Stimulated activated naive B cell treated with anti-CD40 and anti-IgM and Interleukin-4, amounts not matched to agents 10 μg/mL and 1 μg/mL and 100 μg/mL, for 72 hours (primary cell): ENCODE measurements around the gene ITLN1.
"Not testable (repeated sequence)": the region's sequence is repeated elsewhere in the genome, so short reads cannot be mapped to it uniquely, and the experiment has no call there.

Experiments used
- ATAC-seq, 2 donors: fragments of 150-1000 bp; cut with Tn5 transposase; replicated peaks; 2 replicates each; pipeline ENCODE4 v1.10.0; 2021; ENCODE audit warnings: moderate library complexity in 1 of 2
- DNase-seq: peaks from one replicate; pipeline ENCODE4 v3.0.0; 2021
- H3K27ac Mint-ChIP-seq: one replicate; pipeline ENCODE4 v1.8.0; 2022; ENCODE audit warnings: mild to moderate bottlenecking, mixed read lengths
- H3K27me3 Mint-ChIP-seq, 2 donors: one replicate each; pipeline ENCODE4 v1.8.0; 2022; ENCODE audit warnings: mixed read lengths in 2 of 2
- H3K36me3 Mint-ChIP-seq, 2 donors: one replicate each; pipeline ENCODE4 v1.8.0; 2022; ENCODE audit warnings: mixed read lengths in 2 of 2, mild to moderate bottlenecking in 1 of 2
- H3K4me1 Mint-ChIP-seq, 2 donors: one replicate each; pipeline ENCODE4 v1.8.0; 2022; ENCODE audit warnings: mixed read lengths in 2 of 2, mild to moderate bottlenecking in 1 of 2
- H3K4me3 Mint-ChIP-seq, 2 donors: one replicate each; pipeline ENCODE4 v1.8.0; 2022; ENCODE audit warnings: mild to moderate bottlenecking in 2 of 2, mixed read lengths in 2 of 2, moderate library complexity in 1 of 2
- H3K9me3 Mint-ChIP-seq, 2 donors: one replicate each; pipeline ENCODE4 v1.8.0; 2022; ENCODE audit warnings: mixed read lengths in 2 of 2, mild to moderate bottlenecking in 1 of 2

Gene ITLN1

DNA sequence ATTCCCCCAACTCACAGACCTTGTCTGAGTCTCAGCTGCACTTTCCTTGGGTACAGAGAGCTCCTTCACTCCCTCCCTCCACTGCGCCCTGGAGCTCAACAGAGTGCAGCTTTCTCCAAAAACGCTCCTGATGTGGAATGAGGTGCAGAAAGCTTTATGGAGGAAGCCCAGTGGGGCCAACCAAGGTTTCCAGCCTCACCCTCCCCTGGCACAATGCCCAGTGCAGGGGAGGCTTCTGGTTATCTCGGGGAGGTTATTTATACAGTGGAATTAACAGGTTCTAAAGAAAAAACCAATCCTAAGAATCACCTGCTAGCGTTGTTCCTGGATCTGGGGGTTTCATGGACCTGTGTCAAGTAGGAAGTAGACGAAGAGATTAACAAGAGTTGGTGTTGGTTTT lies at the start of gene ITLN1:
Gene ITLN1 (minus strand): TSS at position 139 of the 400 bp plus-strand sequence. CDS start 303 bp downstream, outside the sequence.
- H3K4me1 Mint-ChIP-seq = no peaks in the 10 kb centered on the region
- H3K27ac Mint-ChIP-seq = no peak within 1 kb of the TSS
- H3K27me3 Mint-ChIP-seq = no peaks in the 10 kb centered on the region
- ATAC-seq (no peak), DNase-seq (no peak)
- no peaks in the 10 kb centered on the region for H3K9me3 Mint-ChIP-seq
- no peak within 1 kb of the TSS for H3K4me3 Mint-ChIP-seq
- no peaks in the 10 kb centered on the region for H3K36me3 Mint-ChIP-seq

DNA sequence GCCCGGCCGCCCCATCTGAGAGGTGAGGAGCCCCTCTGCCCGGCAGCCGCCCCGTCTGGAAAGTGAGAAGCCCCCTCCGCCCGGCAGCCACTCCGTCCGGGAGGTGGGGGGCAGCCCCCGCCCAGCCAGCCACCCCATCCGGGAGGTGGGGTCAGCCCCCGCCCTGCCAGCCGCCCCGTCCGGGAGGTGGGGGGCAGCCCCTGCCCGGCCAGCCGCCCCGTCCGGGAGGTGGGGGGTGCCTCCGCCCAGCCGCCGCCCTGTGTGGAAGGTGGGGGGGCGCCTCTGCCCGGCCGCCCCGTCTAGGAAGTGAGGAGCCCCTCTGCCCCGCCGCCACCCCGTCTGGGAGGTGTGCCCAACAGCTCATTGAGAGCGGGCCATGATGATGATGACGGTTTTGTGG lies 48.3 kb upstream of the ITLN1 start:
- H3K4me3 Mint-ChIP-seq, H3K9me3 Mint-ChIP-seq, H3K27me3 Mint-ChIP-seq, DNase-seq, H3K36me3 Mint-ChIP-seq, ATAC-seq, H3K27ac Mint-ChIP-seq: not testable (repeated sequence)
- H3K4me1 Mint-ChIP-seq = peaks cover 2 to 23% of the 10 kb centered on the region in 2 donors

DNA sequence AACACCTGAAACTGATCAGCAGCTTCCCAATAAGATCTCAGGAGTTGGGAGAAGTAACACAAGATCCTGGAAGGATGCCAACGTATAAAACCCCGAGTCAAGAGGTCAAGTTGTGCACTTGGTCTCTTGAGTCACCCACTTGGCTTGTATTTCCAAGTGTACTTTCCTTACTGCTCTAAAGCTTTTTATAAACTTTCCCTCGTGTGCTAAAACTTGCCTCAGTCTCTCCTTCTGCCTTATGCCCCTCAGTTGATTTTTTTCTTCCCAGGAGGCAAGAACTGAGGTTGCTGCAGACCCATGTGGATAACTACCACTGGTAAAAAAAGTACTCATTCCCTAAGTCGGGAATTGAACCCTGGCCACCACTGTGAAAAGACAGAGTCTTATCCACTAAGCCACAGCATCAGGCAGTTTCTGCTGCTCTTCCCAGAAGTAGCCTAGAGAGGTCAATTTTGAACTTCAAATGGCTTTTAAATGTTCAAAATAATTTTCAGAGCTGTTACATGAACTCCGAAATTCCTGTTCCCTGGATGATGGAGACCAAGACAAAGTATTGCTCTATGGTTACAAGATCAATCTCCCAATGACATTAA lies 40.8 kb upstream of the ITLN1 start:
- H3K4me3 Mint-ChIP-seq = no peak overlapping the region
- peaks cover 8 to 11% of the 10 kb centered on the region in 2 donors for H3K27me3 Mint-ChIP-seq
- peaks cover 4 to 9% of the 10 kb centered on the region in 2 donors for H3K36me3 Mint-ChIP-seq
- peaks cover 1 to 4% of the 10 kb centered on the region in 2 donors for H3K4me1 Mint-ChIP-seq
- H3K9me3 Mint-ChIP-seq = peaks cover 14 to 18% of the 10 kb centered on the region in 2 donors
- ATAC-seq = no peak
- H3K27ac Mint-ChIP-seq = no peak overlapping the region
- no peak for DNase-seq

DNA sequence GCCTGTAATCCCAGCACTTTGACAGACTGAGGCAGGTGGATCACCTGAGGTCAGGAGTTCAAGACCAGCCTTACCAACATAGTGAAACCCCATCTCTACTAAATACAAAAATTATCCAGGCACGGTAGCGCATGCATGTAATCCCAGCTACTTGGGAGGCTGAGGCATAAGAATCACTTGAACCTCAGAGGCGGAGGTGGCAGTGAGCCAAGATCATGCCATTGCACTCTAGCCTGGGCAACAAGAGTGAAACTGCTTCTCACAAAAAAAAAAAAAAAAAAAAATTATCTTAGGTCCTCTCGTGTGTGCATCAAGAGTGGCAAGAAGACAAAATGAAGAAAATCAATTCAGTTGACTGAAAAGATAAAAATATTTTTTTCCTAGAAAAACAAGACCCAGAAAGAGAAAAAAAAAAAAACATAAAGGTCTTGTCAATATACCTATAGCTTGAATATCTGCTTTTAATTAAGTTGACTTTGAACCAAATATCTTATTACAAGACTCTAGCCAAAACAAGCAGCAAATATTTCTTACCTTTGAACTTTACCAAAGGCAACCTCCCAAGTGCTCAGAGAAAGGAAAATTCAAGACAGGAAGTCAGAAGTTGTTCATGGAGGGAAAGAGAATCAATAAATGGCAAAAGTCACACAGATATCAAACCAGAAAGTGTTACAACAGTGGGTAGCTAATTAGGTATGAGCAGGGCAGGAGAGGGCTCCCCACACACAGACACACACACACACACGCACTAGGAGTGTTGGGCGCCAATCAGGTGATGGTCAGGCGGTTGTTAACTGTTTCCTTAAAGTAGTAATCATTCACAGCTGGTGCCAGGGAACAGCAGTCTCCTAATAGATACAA lies 40.0 kb upstream of the ITLN1 start:
- H3K36me3 Mint-ChIP-seq = peaks cover 5 to 11% of the 10 kb centered on the region in 2 donors
- H3K4me1 Mint-ChIP-seq = peaks cover 1 to 6% of the 10 kb centered on the region in 2 donors
- peaks cover 9 to 11% of the 10 kb centered on the region in 2 donors for H3K27me3 Mint-ChIP-seq
- DNase-seq (no peak), ATAC-seq (no peak)
- H3K9me3 Mint-ChIP-seq = peaks cover 16 to 20% of the 10 kb centered on the region in 2 donors
- no peak overlapping the region for H3K4me3 Mint-ChIP-seq
- H3K27ac Mint-ChIP-seq = no peak overlapping the region

DNA sequence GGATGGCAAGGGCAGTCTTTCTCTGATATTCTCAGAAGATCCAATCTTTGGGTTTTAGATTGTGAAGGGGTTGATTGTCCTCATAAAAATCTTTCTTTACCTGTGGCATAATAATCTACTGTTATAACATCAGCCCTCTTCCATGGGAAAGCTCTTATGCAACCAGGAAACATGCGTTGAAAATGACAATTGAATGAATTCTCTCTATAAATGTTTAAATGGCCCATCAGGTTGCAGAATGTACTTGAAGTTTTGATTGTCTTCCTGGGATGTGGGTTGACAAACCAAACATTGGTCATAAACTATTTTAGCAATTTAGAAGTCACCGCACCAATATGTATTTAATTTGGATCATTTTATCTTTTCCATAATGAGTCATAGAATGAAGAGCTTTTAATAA lies 31.7 kb upstream of the ITLN1 start:
- Mint-ChIP-seq H3K4me1 (peaks cover 0 to 6% of the 10 kb centered on the region in 2 donors), H3K27ac (no peak overlapping the region), H3K4me3 (no peak overlapping the region), H3K36me3 (peaks cover 5 to 6% of the 10 kb centered on the region in 2 donors), H3K27me3 (peaks cover 0 to 17% of the 10 kb centered on the region in 2 donors), H3K9me3 (peaks cover 6 to 13% of the 10 kb centered on the region in 2 donors)
- ATAC-seq (no peak), DNase-seq (no peak)

DNA sequence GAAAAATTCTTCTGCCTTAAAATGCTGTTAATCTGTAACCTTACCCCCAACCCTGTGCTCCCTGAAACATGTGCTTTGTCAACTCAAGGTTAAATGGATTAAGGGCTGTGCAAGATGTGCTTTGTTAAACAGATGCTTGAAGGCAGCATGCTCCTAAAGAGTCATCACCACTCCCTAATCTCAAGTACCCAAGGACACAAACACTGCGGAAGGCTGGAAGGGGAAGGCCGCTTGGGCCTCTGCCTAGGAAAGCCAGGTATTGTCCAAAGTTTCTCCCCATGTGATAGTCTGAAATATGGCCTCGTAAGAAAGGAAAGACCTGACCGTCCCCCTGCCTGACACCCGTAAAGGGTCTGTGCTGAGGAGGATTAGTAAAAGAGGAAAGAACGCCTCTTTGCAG lies 28.2 kb upstream of the ITLN1 start:
- not testable (repeated sequence) for H3K4me1 Mint-ChIP-seq, H3K27ac Mint-ChIP-seq, ATAC-seq

DNA sequence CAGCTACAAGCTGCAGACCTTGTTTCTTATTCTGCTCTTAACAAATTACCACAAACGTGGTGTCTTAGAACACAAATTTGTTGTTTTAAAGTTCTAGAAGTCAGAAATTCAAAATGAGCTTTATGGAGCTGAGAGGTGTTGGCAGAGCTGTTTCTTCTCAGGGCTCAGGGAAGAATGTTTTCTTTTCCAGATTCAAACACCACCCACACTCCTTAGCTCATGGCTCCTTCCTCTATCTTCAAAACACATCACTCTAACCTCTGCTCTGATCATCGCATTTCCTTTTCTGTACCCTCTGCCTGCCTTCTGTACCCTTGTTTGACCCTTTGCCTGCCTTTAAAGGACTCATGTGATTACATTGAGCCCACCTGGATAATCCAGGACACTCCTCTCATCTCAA lies 26.9 kb upstream of the ITLN1 start:
- ATAC-seq (no peak), DNase-seq (no peak)
- Mint-ChIP-seq H3K27me3 (no peaks in the 10 kb centered on the region), H3K4me1 (no peaks in the 10 kb centered on the region), H3K36me3 (no peaks in the 10 kb centered on the region), H3K4me3 (no peak overlapping the region), H3K27ac (no peak overlapping the region), H3K9me3 (peaks cover 0 to 2% of the 10 kb centered on the region in 2 donors)

More for the DNA sequence above, 28.2 kb upstream of the ITLN1 start:
- H3K27me3 Mint-ChIP-seq, H3K4me3 Mint-ChIP-seq, H3K9me3 Mint-ChIP-seq, DNase-seq, H3K36me3 Mint-ChIP-seq: not testable (repeated sequence)

DNA sequence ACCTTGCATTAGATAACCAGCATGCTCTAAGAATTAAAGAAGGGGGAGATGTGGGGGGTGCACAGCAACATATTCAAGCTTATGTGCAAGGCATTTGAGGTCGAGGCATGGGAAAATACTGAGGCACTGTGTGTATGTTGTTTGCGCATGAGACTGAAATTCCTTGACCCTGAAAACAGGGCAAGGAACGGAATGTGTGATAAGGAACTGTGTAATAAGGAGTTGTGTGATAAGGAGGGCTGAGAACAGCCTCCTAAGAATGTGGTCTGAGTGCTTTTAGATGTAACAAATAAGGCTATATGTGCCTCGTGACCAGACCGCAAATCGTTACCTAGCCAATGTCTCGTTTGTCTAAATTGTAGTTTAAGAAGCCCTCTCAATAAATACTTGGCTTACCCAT lies 26.5 kb upstream of the ITLN1 start:
- Mint-ChIP-seq H3K36me3 (no peaks in the 10 kb centered on the region), H3K27ac (no peak overlapping the region), H3K4me1 (no peaks in the 10 kb centered on the region), H3K9me3 (peaks cover 0 to 2% of the 10 kb centered on the region in 2 donors), H3K4me3 (no peak overlapping the region), H3K27me3 (no peaks in the 10 kb centered on the region)
- no peak for ATAC-seq
- no peak for DNase-seq

DNA sequence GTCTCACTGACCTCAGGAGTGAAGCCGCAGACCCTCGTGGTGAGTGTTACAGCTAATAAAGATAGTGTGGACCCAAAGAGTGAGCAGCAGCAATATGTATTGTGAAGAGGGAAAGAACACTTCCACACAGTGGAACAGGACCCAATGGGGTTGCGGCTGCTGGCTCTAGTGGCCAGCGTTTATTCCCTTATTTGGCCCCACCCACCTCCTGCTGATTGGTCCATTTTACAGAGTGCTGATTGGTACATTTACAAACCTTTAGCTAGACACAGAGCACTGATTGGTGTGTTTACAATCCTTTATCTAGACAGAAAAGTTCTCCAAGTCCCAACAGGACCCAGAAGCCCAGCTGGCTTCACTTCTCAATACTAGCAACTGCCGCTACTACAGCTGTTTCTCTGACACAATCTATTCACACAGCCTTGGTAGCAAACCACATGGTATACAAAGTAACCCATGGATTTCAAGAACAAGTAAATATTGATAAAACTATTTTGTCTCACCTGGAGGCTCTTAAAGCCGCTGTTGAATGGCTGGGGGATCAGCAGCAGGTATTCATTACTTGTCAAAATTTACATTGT lies 25.3 kb upstream of the ITLN1 start:
- ATAC-seq (no peak), DNase-seq (no peak)
- no peak overlapping the region for H3K27ac Mint-ChIP-seq
- no peak overlapping the region for H3K4me3 Mint-ChIP-seq
- peaks cover 0 to 2% of the 10 kb centered on the region in 2 donors for H3K9me3 Mint-ChIP-seq
- no peaks in the 10 kb centered on the region for H3K4me1 Mint-ChIP-seq
- H3K36me3 Mint-ChIP-seq = no peaks in the 10 kb centered on the region
- no peaks in the 10 kb centered on the region for H3K27me3 Mint-ChIP-seq

DNA sequence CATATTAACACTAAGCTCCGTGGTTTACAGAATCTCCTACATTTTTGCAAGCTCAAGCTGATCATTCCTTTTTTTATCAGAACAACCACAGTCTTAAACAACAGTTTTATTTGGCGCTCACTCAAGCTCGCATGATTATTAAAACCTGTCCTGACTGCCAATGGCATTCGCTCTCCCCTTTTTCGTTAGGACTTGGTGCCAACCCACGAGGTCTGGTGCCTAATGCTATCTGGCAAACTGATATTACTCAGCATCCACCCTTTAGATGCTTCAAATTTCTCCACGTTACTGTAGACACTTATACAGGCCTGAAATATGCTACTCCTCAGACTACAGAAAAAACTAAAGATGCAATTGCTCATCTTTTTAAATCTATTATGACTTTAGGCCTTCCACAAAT lies 23.0 kb upstream of the ITLN1 start:
- ATAC-seq = no peak
- Mint-ChIP-seq H3K4me3 (no peak overlapping the region), H3K9me3 (peaks cover 0 to 2% of the 10 kb centered on the region in 2 donors), H3K27ac (no peak overlapping the region), H3K4me1 (no peaks in the 10 kb centered on the region), H3K36me3 (no peaks in the 10 kb centered on the region), H3K27me3 (no peaks in the 10 kb centered on the region)
- no peak for DNase-seq

DNA sequence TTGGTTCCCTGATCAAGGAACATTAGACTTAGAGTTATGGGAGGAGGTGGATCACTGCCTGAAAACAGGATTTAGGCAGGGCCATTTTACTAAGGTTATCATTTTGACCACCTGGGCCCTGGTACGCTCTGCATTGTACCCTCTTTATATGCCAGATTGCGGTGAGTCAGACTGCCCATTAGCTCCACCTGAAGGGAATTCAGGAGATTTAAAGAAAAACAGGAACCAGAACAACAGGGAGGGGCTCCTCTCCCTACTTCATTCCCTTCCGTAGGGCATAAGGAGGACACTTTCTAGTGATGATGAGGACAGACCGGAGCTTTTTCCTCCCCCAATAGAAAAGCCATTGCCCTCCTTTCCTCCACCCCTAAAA lies 20.6 kb upstream of the ITLN1 start:
- Mint-ChIP-seq H3K4me3 (no peak overlapping the region), H3K27ac (no peak overlapping the region), H3K4me1 (no peaks in the 10 kb centered on the region), H3K9me3 (peaks cover 0 to 2% of the 10 kb centered on the region in 2 donors), H3K27me3 (no peaks in the 10 kb centered on the region), H3K36me3 (no peaks in the 10 kb centered on the region)
- no peak for DNase-seq
- no peak for ATAC-seq

DNA sequence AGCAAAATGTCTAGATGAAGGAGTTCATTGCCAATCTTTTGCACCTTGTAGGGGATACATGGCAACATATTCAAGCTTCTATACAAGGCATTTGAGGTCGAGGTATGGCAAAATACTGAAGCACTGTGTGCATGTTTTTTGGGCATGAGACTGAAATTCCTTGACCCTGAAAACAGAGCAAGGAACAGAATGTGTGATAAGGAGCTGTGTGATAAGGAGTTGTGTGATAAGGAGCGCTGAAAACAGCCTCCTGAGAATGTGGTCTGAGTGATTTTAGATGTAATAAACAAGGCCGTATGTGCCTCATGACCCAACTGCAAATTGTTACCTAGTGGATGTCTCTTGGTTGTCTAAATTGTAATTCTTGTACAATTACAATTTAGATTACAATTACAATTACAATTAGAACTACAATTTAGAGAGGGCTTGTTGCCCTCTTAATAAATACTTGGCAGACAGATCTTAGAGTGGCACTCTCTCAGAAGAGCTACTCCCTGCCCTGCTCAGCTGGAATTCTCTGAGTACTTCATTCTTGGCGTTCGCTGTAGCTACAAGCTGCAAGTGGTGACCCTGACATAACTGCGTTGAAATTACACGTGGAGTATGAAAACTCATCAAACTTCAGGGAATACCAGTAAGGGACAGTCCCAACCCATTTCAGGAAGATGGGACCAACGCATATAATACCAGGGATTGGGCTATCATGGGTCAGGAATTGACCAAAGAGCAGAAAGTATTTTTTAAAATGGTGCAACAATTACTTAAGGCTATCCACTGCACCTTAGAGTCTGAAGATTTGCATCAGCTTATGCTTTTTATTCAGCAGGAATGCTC lies 20.0 kb upstream of the ITLN1 start:
- DNase-seq (no peak), ATAC-seq (no peak)
- Mint-ChIP-seq H3K4me1 (no peaks in the 10 kb centered on the region), H3K4me3 (no peak overlapping the region), H3K36me3 (no peaks in the 10 kb centered on the region), H3K9me3 (no peaks in the 10 kb centered on the region), H3K27ac (no peak overlapping the region), H3K27me3 (no peaks in the 10 kb centered on the region)

DNA sequence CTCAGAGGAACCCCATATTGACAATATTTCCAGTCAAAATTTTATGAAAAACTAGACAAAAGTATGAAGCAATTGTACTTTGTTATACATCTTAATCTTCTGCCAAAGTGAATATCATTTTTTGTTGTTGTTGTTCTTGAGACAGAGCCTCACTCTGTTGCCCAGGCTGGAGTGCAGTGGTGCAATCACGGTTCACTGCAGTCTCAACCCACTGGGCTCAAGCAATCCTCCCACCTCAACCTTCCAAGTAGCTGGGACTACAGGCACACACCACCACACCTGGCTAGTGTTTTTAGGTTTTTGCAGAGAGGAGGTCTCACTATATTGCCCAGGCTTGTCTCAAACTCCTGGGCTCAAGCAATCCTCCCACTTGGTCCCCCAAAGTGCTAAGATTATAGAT lies 17.3 kb upstream of the ITLN1 start:
- DNase-seq, H3K4me3 Mint-ChIP-seq, ATAC-seq, H3K27me3 Mint-ChIP-seq, H3K9me3 Mint-ChIP-seq, H3K27ac Mint-ChIP-seq, H3K4me1 Mint-ChIP-seq, H3K36me3 Mint-ChIP-seq: not testable (repeated sequence)

DNA sequence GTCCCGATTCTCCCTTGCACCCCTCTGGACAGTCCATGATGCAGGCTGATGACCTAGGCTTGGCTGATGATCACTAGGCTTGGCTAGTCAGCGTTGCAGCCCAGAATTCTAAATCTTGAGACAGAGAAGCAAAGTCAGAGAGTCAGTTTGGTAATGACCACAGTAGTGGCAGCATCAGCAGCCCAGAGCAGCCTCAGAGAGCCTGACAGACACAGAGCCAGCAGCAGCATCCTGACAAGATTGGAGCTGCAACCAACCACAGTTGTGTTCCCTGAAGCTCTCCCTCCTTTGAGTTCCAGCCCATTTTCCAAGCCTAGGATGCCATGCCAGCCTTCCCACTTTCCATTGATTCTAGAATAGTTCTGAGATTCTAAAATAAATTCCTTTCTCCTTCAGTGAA lies 16.8 kb upstream of the ITLN1 start:
- Mint-ChIP-seq H3K4me3 (no peak overlapping the region), H3K4me1 (no peaks in the 10 kb centered on the region), H3K27ac (no peak overlapping the region), H3K27me3 (peaks cover 0 to 8% of the 10 kb centered on the region in 2 donors), H3K36me3 (no peaks in the 10 kb centered on the region), H3K9me3 (no peaks in the 10 kb centered on the region)
- DNase-seq (no peak), ATAC-seq (no peak)
